SU-DHL-6 (cell line): ENCODE measurements around the gene GABBR1.

Experiments
- EZH2phosphoT487 ChIP-seq: fragments of 200-600 bp; sonication (generic), shearing (Covaris generic); conservative IDR thresholded peaks from 2 replicates; pipeline ENCODE4 v1.6.1; 2018; ENCODE audit warnings: mild to moderate bottlenecking, antibody characterized with exemption, low read length, moderate library complexity, mixed read lengths
- TF ChIP-seq, protein P1 (sequence below): fragments of 200-600 bp; sonication (generic); IDR thresholded peaks from one replicate; pipeline ENCODE4 v1.5.1; 2017; ENCODE audit warnings: antibody characterized with exemption, mild to moderate bottlenecking, low read length, moderate library complexity; ENCODE audit not compliant: insufficient read depth, poor library complexity, severe bottlenecking

DNA sequence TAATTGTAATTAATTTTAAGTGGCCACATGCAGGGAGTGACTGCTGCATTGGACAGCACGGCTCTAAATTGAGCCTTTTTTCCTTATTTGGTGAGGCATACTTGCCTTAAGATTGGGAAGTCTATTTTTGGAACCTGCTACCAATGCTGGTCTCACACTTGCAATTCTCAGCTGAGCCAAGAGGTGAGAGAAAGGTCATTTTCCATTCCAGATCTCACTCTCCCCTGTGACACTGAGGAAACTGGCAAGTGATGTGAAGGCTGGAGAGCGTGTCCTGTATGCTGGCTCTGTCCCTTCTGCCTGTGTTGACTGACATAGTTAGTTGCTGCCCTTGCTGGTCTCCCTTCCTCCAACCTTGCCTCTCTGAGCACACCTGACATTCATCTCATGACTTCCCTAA lies 23.2 kb upstream of the GABBR1 start:
- TF ChIP-seq, protein P1, sequence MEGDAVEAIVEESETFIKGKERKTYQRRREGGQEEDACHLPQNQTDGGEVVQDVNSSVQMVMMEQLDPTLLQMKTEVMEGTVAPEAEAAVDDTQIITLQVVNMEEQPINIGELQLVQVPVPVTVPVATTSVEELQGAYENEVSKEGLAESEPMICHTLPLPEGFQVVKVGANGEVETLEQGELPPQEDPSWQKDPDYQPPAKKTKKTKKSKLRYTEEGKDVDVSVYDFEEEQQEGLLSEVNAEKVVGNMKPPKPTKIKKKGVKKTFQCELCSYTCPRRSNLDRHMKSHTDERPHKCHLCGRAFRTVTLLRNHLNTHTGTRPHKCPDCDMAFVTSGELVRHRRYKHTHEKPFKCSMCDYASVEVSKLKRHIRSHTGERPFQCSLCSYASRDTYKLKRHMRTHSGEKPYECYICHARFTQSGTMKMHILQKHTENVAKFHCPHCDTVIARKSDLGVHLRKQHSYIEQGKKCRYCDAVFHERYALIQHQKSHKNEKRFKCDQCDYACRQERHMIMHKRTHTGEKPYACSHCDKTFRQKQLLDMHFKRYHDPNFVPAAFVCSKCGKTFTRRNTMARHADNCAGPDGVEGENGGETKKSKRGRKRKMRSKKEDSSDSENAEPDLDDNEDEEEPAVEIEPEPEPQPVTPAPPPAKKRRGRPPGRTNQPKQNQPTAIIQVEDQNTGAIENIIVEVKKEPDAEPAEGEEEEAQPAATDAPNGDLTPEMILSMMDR: no peak
- TF ChIP-seq EZH2phosphoT487: no peak
